NCI-H2196 (cell line): ENCODE measurements around the gene PDK3.

Experiments
- DNase-seq: peaks from one replicate; lab custom pipeline; 2025; ENCODE audit not compliant: unreplicated experiment; lab: John Stamatoyannopoulos, UW

The PDK3 gene

DNA sequence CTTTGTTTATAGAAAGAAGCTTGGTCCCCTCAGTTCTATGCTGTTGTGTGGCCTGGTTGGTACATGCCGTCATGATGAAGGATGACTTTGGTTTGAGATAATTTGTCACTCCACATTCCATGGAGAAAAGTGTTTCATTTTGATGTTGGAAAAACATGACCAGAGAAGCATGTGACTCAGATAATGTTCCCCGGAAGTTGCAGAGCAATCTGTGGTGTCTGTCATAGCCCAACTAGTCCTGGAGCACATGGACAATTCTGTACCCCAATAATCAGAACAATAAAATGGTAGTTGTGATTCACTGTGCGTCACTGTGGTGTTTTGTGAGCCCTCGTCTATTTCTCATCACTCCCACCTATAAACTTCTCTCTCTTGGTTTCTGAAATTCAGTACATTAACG lies 85.1 kb downstream of the PDK3 start:
- DNase-seq, result no peak

GRCh38 chrX:24553011-24553410 lies 87.9 kb downstream of the PDK3 start:
- no peak for DNase-seq

DNA sequence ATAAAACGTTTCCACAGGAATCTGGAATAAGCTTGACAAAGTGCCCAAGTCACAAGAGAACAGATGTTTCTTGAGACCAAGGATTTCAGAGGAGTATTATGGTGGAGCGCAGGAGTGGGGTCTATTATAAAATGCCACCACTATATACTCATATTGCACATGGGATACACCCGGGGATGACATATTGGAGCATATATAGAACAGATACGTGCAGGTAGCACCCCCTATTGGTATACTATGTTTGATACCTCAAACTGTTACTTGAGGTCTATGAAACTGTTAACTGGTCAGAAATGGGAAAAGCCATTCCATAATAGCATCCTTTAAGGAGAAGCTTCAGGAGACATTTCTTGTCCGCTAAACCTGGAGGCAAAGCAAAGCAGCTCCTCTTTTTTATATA lies 96.0 kb downstream of the PDK3 start:
- DNase-seq, result no peak

DNA sequence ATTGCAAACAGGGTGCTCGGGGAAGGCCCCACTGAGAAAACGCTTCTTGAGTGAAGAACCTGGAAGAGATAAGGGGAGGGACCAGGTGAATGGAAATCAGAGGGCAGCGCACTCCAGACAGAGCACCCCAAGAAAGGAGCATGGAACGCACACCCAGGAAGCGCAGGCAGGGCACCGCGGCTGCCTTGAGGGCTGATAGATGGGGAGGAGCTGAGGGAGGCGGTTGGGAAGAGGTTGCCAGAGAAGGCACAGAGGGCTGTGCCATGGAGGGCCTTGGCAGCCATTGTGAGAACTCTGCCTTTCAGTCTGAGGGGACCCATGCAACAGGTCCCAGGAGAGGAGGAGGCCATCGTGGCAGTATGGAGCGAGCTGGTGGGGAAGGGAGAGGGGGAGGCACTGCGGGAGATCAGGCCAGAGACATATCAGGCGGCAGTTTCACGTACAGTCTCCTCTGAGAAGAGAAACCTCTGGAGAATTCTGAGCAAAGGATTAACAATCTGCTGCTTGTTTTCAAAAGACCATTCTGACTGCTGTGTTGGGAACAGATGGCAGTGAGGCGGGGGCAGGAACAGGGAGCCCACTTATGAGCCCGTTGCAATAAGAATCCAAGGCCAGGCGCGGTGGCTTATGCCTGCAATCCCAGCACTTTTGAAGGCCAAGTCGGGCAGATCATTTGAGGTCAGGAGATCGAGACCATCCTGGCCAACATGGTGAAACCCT lies 98.4 kb downstream of the PDK3 start:
- DNase-seq, result no peak

GRCh38 chrX:24566240-24566639 lies 101.2 kb downstream of the PDK3 start:
- no peak for DNase-seq

DNA sequence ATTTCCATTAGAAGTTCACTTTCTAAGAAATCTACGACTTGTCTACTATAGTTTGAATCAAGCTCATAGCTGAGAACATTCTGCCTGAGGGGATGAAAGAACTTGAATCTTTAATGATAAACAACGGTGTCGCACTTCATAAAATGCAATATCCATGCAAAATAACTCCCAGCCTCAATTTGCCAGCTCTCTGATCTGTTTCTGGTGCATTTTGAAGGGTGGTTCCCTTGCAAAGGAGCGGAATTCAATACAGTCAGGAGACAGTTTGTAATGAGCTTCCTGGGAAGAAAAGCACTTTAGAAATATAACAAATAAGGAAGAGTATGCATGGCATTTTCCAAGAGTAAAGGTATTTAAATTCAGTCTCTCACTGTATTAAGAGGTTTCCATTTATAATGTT lies 102.1 kb downstream of the PDK3 start:
- DNase-seq, result no peak

DNA sequence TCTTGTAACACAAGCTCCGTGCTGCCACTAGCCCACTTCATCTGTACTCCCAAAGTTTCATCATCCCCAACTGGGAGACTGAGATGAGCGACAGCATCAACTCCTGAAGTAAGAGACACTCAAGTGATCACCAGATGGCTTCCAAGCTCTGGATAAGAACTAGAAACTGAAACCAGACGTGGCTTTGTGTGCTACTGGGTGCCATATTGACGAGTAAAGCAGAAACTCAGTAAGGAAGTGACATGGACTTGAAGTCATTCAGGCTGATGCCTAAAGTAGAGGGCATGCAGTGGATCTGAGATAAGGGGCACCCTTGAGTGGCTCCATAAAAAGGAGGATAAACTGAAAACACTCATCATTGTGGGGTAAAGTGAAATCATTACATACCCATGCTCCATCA lies 109.7 kb downstream of the PDK3 start:
- no peak for DNase-seq

GRCh38 chrX:24575496-24575895 lies 110.4 kb downstream of the PDK3 start:
- DNase-seq, result no peak

GRCh38 chrX:24577091-24577490 lies 112.0 kb downstream of the PDK3 start:
- DNase-seq, result no peak
